HG03565 (cell line): ENCODE measurements around the gene NHERF1.
A peak's percentile ranks its signal among the peaks of the same experiment; 100 is the strongest.

Source experiments
- ATAC-seq: cut with Tn5 transposase; IDR thresholded peaks from one replicate; pipeline ENCODE4 v1.9.1; 2021; ENCODE audit warnings: mild to moderate bottlenecking, moderate library complexity; ENCODE audit not compliant: unreplicated experiment

Gene NHERF1

GRCh38 chr17:74732042-74732867 lies 16.2 kb upstream of the NHERF1 start:
- no peak for ATAC-seq

GRCh38 chr17:74733365-74734122 lies 14.9 kb upstream of the NHERF1 start:
- no peak for ATAC-seq

GRCh38 chr17:74734256-74734655 lies 14.2 kb upstream of the NHERF1 start:
- no peak for ATAC-seq

- ATAC-seq, result no peak
Observed at GRCh38 chr17:74736513-74737298, 11.7 kb upstream of the NHERF1 start, which contains the start of gene RAB37. RAB37 (plus strand) TSS chr17:74737256; CDS start chr17:74737273, 17 bp downstream.

- no peak for ATAC-seq
Observed at GRCh38 chr17:74737299-74738050, 11.0 kb upstream of the NHERF1 start.

GRCh38 chr17:74738051-74738996 lies 10.1 kb upstream of the NHERF1 start:
- peak; percentile 33 for ATAC-seq

- ATAC-seq, result no peak
Observed at GRCh38 chr17:74739227-74739831, 9.1 kb upstream of the NHERF1 start.

- ATAC-seq, result no peak
Observed at GRCh38 chr17:74740173-74740572, 8.3 kb upstream of the NHERF1 start.

GRCh38 chr17:74740641-74741387 lies 7.6 kb upstream of the NHERF1 start:
- ATAC-seq, result no peak

- ATAC-seq, result peak; percentile 44
Observed at GRCh38 chr17:74742153-74742515, 6.3 kb upstream of the NHERF1 start.

GRCh38 chr17:74742978-74743545 lies 5.4 kb upstream of the NHERF1 start:
- no peak for ATAC-seq

GRCh38 chr17:74743755-74744154 lies 4.7 kb upstream of the NHERF1 start:
- ATAC-seq, result no peak

- ATAC-seq, result no peak
Observed at GRCh38 chr17:74744349-74744713, 4.1 kb upstream of the NHERF1 start.

GRCh38 chr17:74744714-74745547 lies 3.5 kb upstream of the NHERF1 start:
- no peak for ATAC-seq

- ATAC-seq, result no peak
Observed at GRCh38 chr17:74745548-74746177, 2.8 kb upstream of the NHERF1 start.

GRCh38 chr17:74746376-74746775 lies 2.1 kb upstream of the NHERF1 start:
- no peak for ATAC-seq

GRCh38 chr17:74746922-74747321 lies 1.5 kb upstream of the NHERF1 start:
- ATAC-seq, result no peak
